HepG2 (cell line): ENCODE results near the gene PRDX2. TPM values are rescaled to one million over a fixed set of nuclear protein-coding genes. Genes with fewer than 3 reads are reported as not detected.

Experiments
- CCDC6 ChIP-seq: sonication (generic); formaldehyde crosslinking; IDR thresholded peaks from 2 replicates; pipeline ENCODE4 v1.8.1; 2022; ENCODE audit warnings: mild to moderate bottlenecking, missing genetic modification reagents, moderate library complexity
- GATAD1 ChIP-seq: IDR thresholded peaks from 2 replicates; pipeline ENCODE4 v1.6.1; 2016; ENCODE audit warnings: missing genetic modification reagents, missing compliant biosample characterization
- HDAC2 ChIP-seq: sonication (generic); formaldehyde crosslinking; IDR thresholded peaks from 2 replicates; pipeline ENCODE4 v1.4.0; 2020; ENCODE audit warnings: missing genetic modification reagents
- IKZF4 ChIP-seq: sonication (generic); formaldehyde crosslinking; IDR thresholded peaks from 2 replicates; pipeline ENCODE4 v1.5.1; 2020; ENCODE audit warnings: borderline replicate concordance, mild to moderate bottlenecking, low read depth, missing genetic modification reagents; ENCODE audit errors: not compliant biosample characterization
- JUN ChIP-seq: sonication (generic); formaldehyde crosslinking; IDR thresholded peaks from 2 replicates; pipeline ENCODE4 v1.4.0; 2020; ENCODE audit warnings: mild to moderate bottlenecking, missing genetic modification reagents
- KDM3A ChIP-seq: IDR thresholded peaks from 2 replicates; pipeline ENCODE4 v1.6.1; 2018; ENCODE audit warnings: low read depth, missing compliant biosample characterization
- MTF1 ChIP-seq: sonication (generic); formaldehyde crosslinking; IDR thresholded peaks from 2 replicates; pipeline ENCODE4 v1.5.0; 2020; ENCODE audit warnings: missing genetic modification reagents
- MTF2 ChIP-seq: sonication (generic); formaldehyde crosslinking; IDR thresholded peaks from 2 replicates; pipeline ENCODE4 v1.5.0; 2020; ENCODE audit warnings: missing genetic modification reagents, borderline replicate concordance
- MYNN ChIP-seq: sonication (generic); formaldehyde crosslinking; IDR thresholded peaks from 2 replicates; pipeline ENCODE4 v1.4.0; 2020; ENCODE audit warnings: mild to moderate bottlenecking, low read depth, missing genetic modification reagents
- SALL2 ChIP-seq: sonication (generic); formaldehyde crosslinking; IDR thresholded peaks from 2 replicates; pipeline ENCODE4 v1.8.1; 2023; ENCODE audit warnings: mild to moderate bottlenecking, missing genetic modification reagents, inconsistent platforms
- SNAPC2 ChIP-seq: sonication (generic); formaldehyde crosslinking; IDR thresholded peaks from 2 replicates; pipeline ENCODE4 v1.8.1; 2022; ENCODE audit warnings: mild to moderate bottlenecking, missing genetic modification reagents
- YY1 ChIP-seq: IDR thresholded peaks from 2 replicates; pipeline ENCODE4 v1.6.1; 2011; ENCODE audit warnings: low read length, low read depth, moderate library complexity, mild to moderate bottlenecking; ENCODE audit not compliant: insufficient read depth, insufficient replicate concordance
- ZFP62 ChIP-seq: sonication (generic); formaldehyde crosslinking; IDR thresholded peaks from 2 replicates; pipeline ENCODE4 v1.4.0; 2020; ENCODE audit warnings: missing genetic modification reagents
- ZNF263 ChIP-seq: sonication (generic); formaldehyde crosslinking; IDR thresholded peaks from 2 replicates; pipeline ENCODE4 v1.4.0; 2020; ENCODE audit warnings: missing genetic modification reagents
- ZNF484 ChIP-seq: sonication (generic); formaldehyde crosslinking; IDR thresholded peaks from 2 replicates; pipeline ENCODE4 v1.5.1; 2020; ENCODE audit warnings: mild to moderate bottlenecking, low read depth, missing genetic modification reagents, borderline replicate concordance
- polyA plus RNA-seq, 8 experiments: library from polyadenylated mRNA; depleted of rRNA in 3 of 8; stranded (reverse) in 7 of 8; unstranded in 1 of 8; fragments of >200 nt; fragmentation: Illumina TruSeq in 4 of 8; extraction: Trizol in 4 of 8; gene quantifications; 2 replicates each; pipeline versions ENCODE4 v1.2.1 to v1.2.3, GENCODE V29; 2011 to 2016; ENCODE audit warnings: low read depth in 4 of 8, missing spikeins in 1 of 8, mixed read lengths in 1 of 8; ENCODE audit not compliant: insufficient read depth in 1 of 8
- total RNA-seq, 5 experiments: library from RNA; depleted of rRNA; stranded (reverse); fragments of >200 nt; fragmentation: Illumina TruSeq; extraction: Trizol; gene quantifications; 2 replicates each; pipeline ENCODE4 v1.2.3, GENCODE V29; 2016; ENCODE audit warnings: low read depth in 1 of 5
- TF ChIP-seq, protein P1 (sequence below): sonication (generic); formaldehyde crosslinking; IDR thresholded peaks from 2 replicates; pipeline ENCODE4 v1.8.1; 2023; ENCODE audit warnings: mild to moderate bottlenecking, missing genetic modification reagents, borderline replicate concordance
- TF ChIP-seq, protein P2 (sequence below): sonication (generic); formaldehyde crosslinking; IDR thresholded peaks from 2 replicates; pipeline ENCODE4 v1.4.0; 2020; ENCODE audit warnings: missing genetic modification reagents, borderline replicate concordance
- TF ChIP-seq, protein P3 (sequence below), 2 experiments: IDR thresholded peaks; 2 replicates each; pipeline ENCODE4 v1.6.1; 2011 to 2012; ENCODE audit warnings: low read length in 2 of 2, borderline replicate concordance in 1 of 2, low read depth in 1 of 2, mild to moderate bottlenecking in 1 of 2, moderate library complexity in 1 of 2
- TF ChIP-seq, protein P4 (sequence below): IDR thresholded peaks from 2 replicates; pipeline ENCODE4 v1.6.1; 2016; ENCODE audit warnings: mild to moderate bottlenecking
- TF ChIP-seq, protein P5 (sequence below): sonication (generic); formaldehyde crosslinking; IDR thresholded peaks from 2 replicates; pipeline ENCODE4 v1.5.0; 2020; ENCODE audit warnings: missing genetic modification reagents

Gene PRDX2
- total and polyA plus RNA-seq, 2 of the 13 experiments (the other 11 are each of a cell fraction or from before 2014, with no cell fraction given), result 218 to 381 TPM

DNA sequence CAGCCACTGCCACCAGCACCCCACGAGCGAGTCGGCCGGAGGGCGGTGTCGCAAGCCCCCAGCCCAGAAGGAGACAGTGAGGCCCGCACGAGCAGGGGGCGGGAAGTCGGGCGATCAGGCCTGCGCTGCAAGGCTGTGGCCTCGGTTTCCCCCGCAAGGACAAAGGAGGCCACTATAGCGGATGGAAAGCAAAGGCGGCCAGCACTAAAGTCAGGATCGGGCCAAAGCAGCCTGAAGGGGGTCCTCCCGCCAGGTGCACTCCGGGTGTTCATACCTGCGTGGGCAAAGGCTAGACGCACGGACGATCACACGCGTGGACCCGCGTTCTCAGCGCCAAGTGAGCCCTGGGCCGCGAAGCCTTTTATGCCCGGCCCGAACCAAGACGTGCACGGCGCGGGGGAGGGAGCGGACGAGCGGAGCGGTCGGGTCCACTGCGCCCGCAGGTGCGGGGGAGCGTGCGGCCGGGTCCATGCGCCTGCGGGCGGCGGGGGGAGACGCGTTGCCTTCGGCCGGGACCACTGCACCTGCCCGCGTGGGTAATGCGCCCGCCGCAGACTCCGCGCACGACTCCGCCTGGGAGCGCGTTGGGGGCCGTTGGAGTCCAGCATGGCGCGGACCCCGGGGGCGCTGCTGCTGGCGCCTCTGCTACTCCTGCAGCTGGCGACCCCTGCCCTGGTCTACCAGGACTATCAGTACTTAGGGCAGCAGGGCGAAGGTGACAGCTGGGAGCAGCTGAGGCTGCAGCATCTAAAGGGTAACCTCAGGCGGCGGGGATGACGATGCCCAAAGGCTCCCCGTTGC lies at the start of gene PRDX2, which contains the start of gene THSD8 (continued):
- TF ChIP-seq ZNF263 (CRISPR knock-in tag) (no peak), ZFP62 (peak; percentile 98), MYNN (CRISPR knock-in tag) (0 out of 2 replicates have a peak, but pooled peaks have one; percentile 23), HDAC2 (CRISPR knock-in tag) (peak; percentile 53; the same call in 1 of the 2 replicates), YY1 (peak; percentile 62), CCDC6 (CRISPR knock-in tag) (peak; percentile 85), KDM3A (peak; percentile 18; the same call in 1 of the 2 replicates), ZNF484 (CRISPR knock-in tag) (no peak), SALL2 (CRISPR knock-in tag) (peak; percentile 92), IKZF4 (CRISPR knock-in tag) (no peak), GATAD1 (peak; percentile 72), JUN (CRISPR knock-in tag) (no peak), SNAPC2 (no peak), MTF2 (CRISPR knock-in tag) (peak; percentile 68; the same call in 1 of the 2 replicates), MTF1 (CRISPR knock-in tag) (no peak)
- TF ChIP-seq, protein P1, sequence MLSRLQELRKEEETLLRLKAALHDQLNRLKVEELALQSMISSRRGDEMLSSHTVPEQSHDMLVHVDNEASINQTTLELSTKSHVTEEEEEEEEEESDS (CRISPR knock-in tag), result no peak
- TF ChIP-seq, protein P2, sequence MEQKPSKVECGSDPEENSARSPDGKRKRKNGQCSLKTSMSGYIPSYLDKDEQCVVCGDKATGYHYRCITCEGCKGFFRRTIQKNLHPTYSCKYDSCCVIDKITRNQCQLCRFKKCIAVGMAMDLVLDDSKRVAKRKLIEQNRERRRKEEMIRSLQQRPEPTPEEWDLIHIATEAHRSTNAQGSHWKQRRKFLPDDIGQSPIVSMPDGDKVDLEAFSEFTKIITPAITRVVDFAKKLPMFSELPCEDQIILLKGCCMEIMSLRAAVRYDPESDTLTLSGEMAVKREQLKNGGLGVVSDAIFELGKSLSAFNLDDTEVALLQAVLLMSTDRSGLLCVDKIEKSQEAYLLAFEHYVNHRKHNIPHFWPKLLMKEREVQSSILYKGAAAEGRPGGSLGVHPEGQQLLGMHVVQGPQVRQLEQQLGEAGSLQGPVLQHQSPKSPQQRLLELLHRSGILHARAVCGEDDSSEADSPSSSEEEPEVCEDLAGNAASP (CRISPR knock-in tag), result no peak; the same call in 1 of the 2 replicates
- TF ChIP-seq, protein P3, sequence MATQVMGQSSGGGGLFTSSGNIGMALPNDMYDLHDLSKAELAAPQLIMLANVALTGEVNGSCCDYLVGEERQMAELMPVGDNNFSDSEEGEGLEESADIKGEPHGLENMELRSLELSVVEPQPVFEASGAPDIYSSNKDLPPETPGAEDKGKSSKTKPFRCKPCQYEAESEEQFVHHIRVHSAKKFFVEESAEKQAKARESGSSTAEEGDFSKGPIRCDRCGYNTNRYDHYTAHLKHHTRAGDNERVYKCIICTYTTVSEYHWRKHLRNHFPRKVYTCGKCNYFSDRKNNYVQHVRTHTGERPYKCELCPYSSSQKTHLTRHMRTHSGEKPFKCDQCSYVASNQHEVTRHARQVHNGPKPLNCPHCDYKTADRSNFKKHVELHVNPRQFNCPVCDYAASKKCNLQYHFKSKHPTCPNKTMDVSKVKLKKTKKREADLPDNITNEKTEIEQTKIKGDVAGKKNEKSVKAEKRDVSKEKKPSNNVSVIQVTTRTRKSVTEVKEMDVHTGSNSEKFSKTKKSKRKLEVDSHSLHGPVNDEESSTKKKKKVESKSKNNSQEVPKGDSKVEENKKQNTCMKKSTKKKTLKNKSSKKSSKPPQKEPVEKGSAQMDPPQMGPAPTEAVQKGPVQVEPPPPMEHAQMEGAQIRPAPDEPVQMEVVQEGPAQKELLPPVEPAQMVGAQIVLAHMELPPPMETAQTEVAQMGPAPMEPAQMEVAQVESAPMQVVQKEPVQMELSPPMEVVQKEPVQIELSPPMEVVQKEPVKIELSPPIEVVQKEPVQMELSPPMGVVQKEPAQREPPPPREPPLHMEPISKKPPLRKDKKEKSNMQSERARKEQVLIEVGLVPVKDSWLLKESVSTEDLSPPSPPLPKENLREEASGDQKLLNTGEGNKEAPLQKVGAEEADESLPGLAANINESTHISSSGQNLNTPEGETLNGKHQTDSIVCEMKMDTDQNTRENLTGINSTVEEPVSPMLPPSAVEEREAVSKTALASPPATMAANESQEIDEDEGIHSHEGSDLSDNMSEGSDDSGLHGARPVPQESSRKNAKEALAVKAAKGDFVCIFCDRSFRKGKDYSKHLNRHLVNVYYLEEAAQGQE (IDR thresholded peaks at IDR 0.05; ENCODE audit: borderline replicate concordance in 1 of 2, low read depth in 1 of 2, low read length in 2 of 2), result no peak; a peak in 1 of 4 replicates
- TF ChIP-seq, protein P4, sequence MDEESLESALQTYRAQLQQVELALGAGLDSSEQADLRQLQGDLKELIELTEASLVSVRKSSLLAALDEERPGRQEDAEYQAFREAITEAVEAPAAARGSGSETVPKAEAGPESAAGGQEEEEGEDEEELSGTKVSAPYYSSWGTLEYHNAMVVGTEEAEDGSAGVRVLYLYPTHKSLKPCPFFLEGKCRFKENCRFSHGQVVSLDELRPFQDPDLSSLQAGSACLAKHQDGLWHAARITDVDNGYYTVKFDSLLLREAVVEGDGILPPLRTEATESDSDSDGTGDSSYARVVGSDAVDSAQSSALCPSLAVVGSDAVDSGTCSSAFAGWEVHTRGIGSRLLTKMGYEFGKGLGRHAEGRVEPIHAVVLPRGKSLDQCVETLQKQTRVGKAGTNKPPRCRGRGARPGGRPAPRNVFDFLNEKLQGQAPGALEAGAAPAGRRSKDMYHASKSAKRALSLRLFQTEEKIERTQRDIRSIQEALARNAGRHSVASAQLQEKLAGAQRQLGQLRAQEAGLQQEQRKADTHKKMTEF (CRISPR knock-in tag), result peak; percentile 92
- TF ChIP-seq, protein P5, sequence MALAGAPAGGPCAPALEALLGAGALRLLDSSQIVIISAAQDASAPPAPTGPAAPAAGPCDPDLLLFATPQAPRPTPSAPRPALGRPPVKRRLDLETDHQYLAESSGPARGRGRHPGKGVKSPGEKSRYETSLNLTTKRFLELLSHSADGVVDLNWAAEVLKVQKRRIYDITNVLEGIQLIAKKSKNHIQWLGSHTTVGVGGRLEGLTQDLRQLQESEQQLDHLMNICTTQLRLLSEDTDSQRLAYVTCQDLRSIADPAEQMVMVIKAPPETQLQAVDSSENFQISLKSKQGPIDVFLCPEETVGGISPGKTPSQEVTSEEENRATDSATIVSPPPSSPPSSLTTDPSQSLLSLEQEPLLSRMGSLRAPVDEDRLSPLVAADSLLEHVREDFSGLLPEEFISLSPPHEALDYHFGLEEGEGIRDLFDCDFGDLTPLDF (CRISPR knock-in tag), result no peak
